LNCAP (cell line): Measurements from ENCODE around the gene NHS.

Experiments
- TF ChIP-seq, protein P1 (sequence below): fragments of 450-650 bp; IDR thresholded peaks from 2 replicates; pipeline ENCODE4 v1.5.1; 2017; ENCODE audit warnings: mild to moderate bottlenecking

The NHS gene

DNA sequence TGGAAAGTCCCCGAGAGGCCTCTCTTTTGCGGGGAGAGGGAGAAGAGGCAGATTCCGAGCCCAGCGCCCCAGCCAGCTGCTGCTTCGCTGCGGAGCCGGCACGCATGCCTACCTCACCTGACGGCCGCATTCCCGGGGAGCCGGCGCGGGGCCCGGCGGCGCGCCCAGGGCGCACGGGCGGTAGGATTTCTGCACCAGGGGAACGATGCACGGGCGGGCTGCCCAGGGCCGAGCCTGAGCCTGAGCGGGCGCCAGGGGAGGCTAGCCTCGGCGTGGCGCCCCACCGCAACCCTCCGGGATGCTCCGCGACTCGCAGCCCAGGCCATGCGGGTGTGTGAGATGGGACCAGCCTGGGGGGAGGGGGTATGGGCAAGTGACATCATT, 281.0 kb downstream of the NHS start:
- TF ChIP-seq, protein P1, sequence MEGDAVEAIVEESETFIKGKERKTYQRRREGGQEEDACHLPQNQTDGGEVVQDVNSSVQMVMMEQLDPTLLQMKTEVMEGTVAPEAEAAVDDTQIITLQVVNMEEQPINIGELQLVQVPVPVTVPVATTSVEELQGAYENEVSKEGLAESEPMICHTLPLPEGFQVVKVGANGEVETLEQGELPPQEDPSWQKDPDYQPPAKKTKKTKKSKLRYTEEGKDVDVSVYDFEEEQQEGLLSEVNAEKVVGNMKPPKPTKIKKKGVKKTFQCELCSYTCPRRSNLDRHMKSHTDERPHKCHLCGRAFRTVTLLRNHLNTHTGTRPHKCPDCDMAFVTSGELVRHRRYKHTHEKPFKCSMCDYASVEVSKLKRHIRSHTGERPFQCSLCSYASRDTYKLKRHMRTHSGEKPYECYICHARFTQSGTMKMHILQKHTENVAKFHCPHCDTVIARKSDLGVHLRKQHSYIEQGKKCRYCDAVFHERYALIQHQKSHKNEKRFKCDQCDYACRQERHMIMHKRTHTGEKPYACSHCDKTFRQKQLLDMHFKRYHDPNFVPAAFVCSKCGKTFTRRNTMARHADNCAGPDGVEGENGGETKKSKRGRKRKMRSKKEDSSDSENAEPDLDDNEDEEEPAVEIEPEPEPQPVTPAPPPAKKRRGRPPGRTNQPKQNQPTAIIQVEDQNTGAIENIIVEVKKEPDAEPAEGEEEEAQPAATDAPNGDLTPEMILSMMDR: no peak

DNA sequence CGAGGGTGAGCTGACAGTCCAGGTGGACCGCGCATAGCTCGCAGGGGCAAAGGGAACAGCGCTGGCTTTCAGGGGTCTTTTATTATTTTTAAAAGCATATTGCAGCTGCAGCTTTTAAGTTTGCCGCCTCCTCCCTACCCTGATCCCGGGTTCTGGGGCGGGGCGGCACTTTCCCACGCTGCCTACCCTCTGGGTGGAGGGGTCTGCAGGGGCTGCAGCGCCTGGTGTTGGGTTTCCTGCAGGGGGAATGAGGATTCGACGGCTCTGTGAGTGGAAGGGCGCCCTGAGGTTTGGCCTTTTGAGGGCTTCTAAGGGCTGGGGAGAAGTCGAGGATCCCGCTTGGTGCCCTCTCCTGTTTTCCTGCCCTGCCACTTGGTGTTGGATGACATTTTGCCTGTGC, 281.6 kb downstream of the NHS start:
- TF ChIP-seq, protein P1: no peak

DNA sequence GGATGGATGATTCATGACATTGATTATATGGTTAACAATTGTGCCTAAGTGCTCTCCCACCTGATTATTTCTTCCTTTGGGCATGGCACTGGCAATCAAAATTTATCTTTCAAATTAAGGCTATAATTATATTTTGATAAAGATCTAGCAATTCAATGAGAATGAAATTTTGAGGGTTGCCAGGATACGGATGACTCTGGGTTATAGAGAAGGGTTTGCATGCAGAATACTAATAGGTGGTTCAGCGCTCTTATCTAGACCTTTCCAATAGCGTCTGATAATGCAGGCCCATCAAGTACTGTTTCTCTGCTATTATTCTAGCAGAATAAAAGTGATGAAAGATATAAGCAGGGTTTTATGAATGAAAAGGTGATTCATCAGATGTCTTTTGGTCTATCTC, 287.4 kb downstream of the NHS start:
- TF ChIP-seq, protein P1: no peak

DNA sequence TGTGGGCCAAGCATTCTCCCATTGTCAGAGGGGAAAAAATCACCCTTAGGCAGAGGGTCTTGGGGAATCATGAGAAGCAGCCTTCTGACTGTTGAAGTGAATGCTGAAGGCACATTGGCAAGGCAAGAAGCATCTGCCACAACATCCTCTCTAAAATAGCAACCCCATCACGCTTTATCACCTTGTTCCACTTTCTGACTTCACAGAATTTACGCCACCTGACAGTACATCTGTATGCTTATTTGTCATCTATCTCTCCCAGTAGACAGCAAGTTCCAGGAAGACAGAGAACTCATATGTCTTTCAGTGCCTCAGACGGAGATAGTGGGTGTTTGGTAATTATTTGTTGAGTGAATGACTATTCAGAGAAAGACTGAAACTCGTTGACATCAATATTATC, 293.9 kb downstream of the NHS start:
- TF ChIP-seq, protein P1: no peak

GRCh38 chrX:17669458-17669857, 294.5 kb downstream of the NHS start:
- TF ChIP-seq, protein P1: no peak

DNA sequence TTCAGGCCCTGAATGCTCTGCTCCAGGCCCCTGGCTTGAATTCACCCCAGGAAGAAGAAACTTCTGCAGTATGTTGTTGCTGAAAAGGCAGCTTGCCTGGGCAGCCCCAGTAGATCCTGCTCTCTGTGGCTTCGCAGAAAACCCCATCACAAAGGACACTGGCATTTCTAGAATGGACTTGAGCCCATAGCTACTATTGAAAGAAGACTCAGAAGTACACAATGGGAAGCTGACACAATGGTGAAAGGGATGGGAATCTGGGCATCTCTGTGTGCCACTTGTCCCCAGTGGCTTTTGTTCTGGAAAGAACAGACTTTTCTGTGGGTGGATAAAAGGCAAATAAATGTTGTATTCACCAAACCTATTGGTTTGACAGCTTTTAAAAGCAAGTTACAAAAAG, 294.9 kb downstream of the NHS start:
- TF ChIP-seq, protein P1: no peak

- TF ChIP-seq, protein P1: no peak
Measured at GRCh38 chrX:17670874-17671273, 295.9 kb downstream of the NHS start.

DNA sequence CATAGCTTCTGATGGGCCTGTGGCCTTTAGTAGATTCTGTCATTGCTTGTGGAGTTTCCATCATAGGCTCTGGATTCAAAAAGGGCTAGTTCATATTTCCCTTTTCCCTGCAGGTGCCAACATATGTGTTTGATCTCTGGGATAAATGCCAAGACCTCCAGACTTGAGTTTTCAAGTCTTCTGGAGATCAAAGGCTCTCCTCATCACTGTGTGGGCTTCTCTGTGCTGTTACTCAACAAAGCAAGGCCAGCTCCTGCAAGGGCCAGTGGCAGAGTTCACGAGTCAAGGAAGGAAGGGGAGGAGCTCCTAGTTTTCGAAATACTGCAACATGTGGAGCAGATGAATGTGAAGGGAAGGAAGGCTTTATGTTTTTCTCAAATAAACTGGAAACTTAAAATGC, 299.6 kb downstream of the NHS start:
- TF ChIP-seq, protein P1: no peak
